HL-60 (cell line): ENCODE results near the gene MUC22.
"Not testable (repeated sequence)": the region's sequence is repeated elsewhere in the genome, so short reads cannot be mapped to it uniquely, and the experiment has no call there.

ENCODE experiments used
- DNase-seq, 2 experiments: peaks; one replicate each; pipeline ENCODE4 v3.0.0-alpha.2; 2010 to 2020; ENCODE audit warnings: low read depth in 1 of 2, low spot score in 1 of 2
- H3K27ac ChIP-seq: fragments of 250-450 bp; sonication (Bioruptor Pico); replicated peaks from 2 replicates; pipeline ENCODE4 v1.5.1; 2020; ENCODE audit warnings: mild to moderate bottlenecking, moderate library complexity
- H3K27me3 ChIP-seq: fragments of 250-450 bp; sonication (Bioruptor Pico); 2 replicates; pipeline ENCODE4 v1.5.1; 2021; ENCODE audit warnings: mild to moderate bottlenecking, moderate library complexity; ENCODE audit not compliant: insufficient read depth, poor library complexity, severe bottlenecking
- H3K4me3 ChIP-seq: replicated peaks from 2 replicates; pipeline ENCODE4 v1.5.1; 2011; ENCODE audit warnings: mild to moderate bottlenecking, control low read depth, low read length; ENCODE audit not compliant: insufficient read depth
- CTCF ChIP-seq: IDR thresholded peaks from one replicate; pipeline ENCODE4 v1.5.1; 2011; ENCODE audit warnings: low read length, control low read depth, inconsistent platforms; ENCODE audit not compliant: insufficient read depth
- GABPA ChIP-seq: IDR thresholded peaks from 2 replicates; pipeline ENCODE4 v1.6.1; 2012; ENCODE audit warnings: low read depth
- POLR2AphosphoS5 ChIP-seq: IDR thresholded peaks from 2 replicates; pipeline ENCODE4 v1.6.1; 2012; ENCODE audit warnings: low read depth
- REST ChIP-seq: IDR thresholded peaks from 2 replicates; pipeline ENCODE4 v1.6.1; 2012; ENCODE audit warnings: low read depth; ENCODE audit not compliant: insufficient replicate concordance
- SPI1 ChIP-seq: IDR thresholded peaks from 2 replicates; pipeline ENCODE4 v1.6.1; 2012; ENCODE audit warnings: low read depth, mild to moderate bottlenecking, borderline replicate concordance

The MUC22 gene

DNA sequence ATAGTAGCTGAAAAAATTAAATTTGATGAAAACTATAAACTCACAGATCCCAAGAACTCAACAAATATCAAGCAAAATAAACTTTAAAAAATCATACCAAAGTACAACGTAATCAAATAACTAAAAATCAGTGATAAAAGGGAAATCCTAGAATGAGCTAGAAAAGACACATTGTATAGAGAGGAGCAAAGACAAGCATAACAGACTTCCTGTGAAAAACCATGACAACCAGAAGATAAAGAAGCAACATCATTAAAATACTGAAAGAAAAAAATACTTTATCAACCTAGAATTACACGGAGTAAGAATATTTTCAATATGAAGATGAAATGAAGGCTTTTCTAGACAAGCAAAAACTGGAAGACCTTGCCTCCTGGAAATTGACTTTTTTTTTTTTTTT, 9.8 kb downstream of the MUC22 start:
- H3K27ac ChIP-seq: no peak overlapping the region
- no peak overlapping the region for H3K4me3 ChIP-seq
- no peak for TF ChIP-seq GABPA
- no peak for TF ChIP-seq SPI1
- no peak for TF ChIP-seq CTCF
- no peak for TF ChIP-seq REST
- TF ChIP-seq POLR2AphosphoS5: no peak
- no peak for DNase-seq
- H3K27me3 ChIP-seq: peaks cover 6% of the 10 kb centered on the region

DNA sequence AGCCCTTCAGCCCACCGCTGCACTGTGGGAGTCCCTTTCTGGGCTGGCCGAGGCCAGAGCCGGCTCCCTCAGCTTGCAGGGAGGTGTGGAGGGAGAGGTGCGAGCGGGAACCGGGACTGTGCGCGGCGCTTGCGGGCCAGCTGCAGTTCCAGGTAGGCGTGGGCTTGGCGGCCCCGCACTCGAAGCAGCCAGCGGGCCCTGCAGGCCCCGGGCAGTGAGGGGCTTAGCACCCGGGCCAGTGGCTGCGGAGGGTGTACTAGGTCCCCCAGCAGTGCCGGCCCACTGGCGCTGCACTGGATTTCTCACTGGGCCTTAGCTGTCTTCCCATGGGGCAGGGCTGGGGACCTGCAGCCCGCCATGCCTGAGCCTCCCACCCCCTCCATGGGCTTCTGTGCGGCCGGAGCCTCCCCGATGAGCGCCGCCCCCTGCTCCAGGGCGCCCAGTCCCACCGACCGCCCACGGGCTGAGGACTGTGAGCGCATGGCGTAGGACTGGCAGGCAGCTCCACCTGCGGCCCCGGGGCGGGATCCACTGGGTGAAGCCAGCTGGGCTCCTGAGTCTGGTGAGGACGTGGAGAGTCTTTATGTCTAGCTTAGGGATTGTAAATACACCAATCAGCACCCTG, 10.5 kb downstream of the MUC22 start:
- not testable (repeated sequence) for DNase-seq, H3K27ac ChIP-seq, H3K27me3 ChIP-seq, H3K4me3 ChIP-seq

- not testable (repeated sequence) for H3K4me3 ChIP-seq, H3K27me3 ChIP-seq, H3K27ac ChIP-seq, DNase-seq
Measured at GRCh38 chr6:31021705-31022531, 11.6 kb downstream of the MUC22 start.

DNA sequence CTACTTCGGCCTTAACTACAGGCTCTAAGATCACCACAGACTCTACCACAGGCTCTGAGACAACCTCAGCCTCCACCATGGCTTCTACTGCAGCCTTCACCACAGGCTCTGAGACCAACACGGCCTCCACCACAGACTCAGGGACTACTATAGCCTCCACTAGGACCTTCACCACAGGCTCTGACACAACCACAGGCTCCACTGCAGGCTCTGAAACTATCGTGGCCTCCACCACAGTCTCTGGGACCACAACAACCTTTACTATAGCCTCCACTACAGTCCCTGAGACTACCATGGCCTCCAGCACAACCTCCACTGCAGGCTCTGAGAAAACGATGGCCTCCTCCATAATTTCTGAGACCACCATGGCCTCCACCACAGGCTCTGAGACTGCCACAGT, 15.3 kb downstream of the MUC22 start:
- Histone ChIP-seq H3K27ac (no peak overlapping the region), H3K27me3 (no peaks in the 10 kb centered on the region), H3K4me3 (no peak overlapping the region)
- DNase-seq: no peak
- TF ChIP-seq GABPA (no peak), REST (no peak), POLR2AphosphoS5 (no peak), SPI1 (no peak), CTCF (no peak)

- TF ChIP-seq REST (no peak), SPI1 (no peak), GABPA (no peak), CTCF (no peak), POLR2AphosphoS5 (no peak)
- H3K4me3 ChIP-seq: no peak overlapping the region
- H3K27me3 ChIP-seq: peaks cover 5% of the 10 kb centered on the region
- no peak overlapping the region for H3K27ac ChIP-seq
- no peak for DNase-seq
Measured at GRCh38 chr6:31031095-31031494, 20.8 kb downstream of the MUC22 start.
